ENCODE data around the gene KCNJ4.

Gene KCNJ4

GRCh38 chr22:38453066-38453672 lies 1.8 kb downstream of the KCNJ4 start:
- Histone ChIP-seq H2AFZ (ENCODE audit: low read length) (no peak overlapping the region), H3K9me2 (replicated peaks; ENCODE audit: low read depth, low read length) (no peaks in the 10 kb centered on the region), H3K36me3 (ENCODE audit: insufficient read depth, low read length) (no peaks in the 10 kb centered on the region), H3K4me1 (ENCODE audit: insufficient read depth, low read length, poor library complexity, severe bottlenecking) (no peaks in the 10 kb centered on the region), H3K4me3 (ENCODE audit: low read length, poor library complexity, severe bottlenecking) (no peak overlapping the region), H3K27me3 (ENCODE audit: insufficient read depth, low read length, poor library complexity, severe bottlenecking) (no peaks in the 10 kb centered on the region), H3F3A (ENCODE audit: low read depth) (no peaks in the 10 kb centered on the region), H3K79me2 (ENCODE audit: insufficient read depth, low read length) (no peaks in the 10 kb centered on the region), H3K9me3 (ENCODE audit: insufficient read depth, low read depth, low read length) (no peaks in the 10 kb centered on the region), H3K4me2 (ENCODE audit: low read depth, low read length, poor library complexity, severe bottlenecking) (no peak overlapping the region), H4K20me1 (ENCODE audit: insufficient read depth, low read length, poor library complexity, severe bottlenecking) (no peaks in the 10 kb centered on the region), H3K9ac (ENCODE audit: low read depth, low read length, poor library complexity, severe bottlenecking) (no peak overlapping the region)
- TF ChIP-seq CTCF (conservative IDR thresholded peaks at IDR 0.05; ENCODE audit: low read length) = no peak
- no peak for TF ChIP-seq EZH2phosphoT487 (IDR thresholded peaks at IDR 0.05; ENCODE audit: borderline replicate concordance)

- no peak overlapping the region for H3K4me3 ChIP-seq (ENCODE audit: low read length, poor library complexity, severe bottlenecking)
- no peaks in the 10 kb centered on the region for H3K79me2 ChIP-seq (ENCODE audit: insufficient read depth, low read length)
- no peaks in the 10 kb centered on the region for H3K9me3 ChIP-seq (ENCODE audit: insufficient read depth, low read depth, low read length)
- no peaks in the 10 kb centered on the region for H3K9me2 ChIP-seq (replicated peaks; ENCODE audit: low read depth, low read length)
- no peak overlapping the region for H2AFZ ChIP-seq (ENCODE audit: low read length)
- H4K20me1 ChIP-seq (ENCODE audit: insufficient read depth, low read length, poor library complexity, severe bottlenecking) = no peaks in the 10 kb centered on the region
- no peaks in the 10 kb centered on the region for H3K27me3 ChIP-seq (ENCODE audit: insufficient read depth, low read length, poor library complexity, severe bottlenecking)
- no peaks in the 10 kb centered on the region for H3K36me3 ChIP-seq (ENCODE audit: insufficient read depth, low read length)
- no peak overlapping the region for H3K9ac ChIP-seq (ENCODE audit: low read depth, low read length, poor library complexity, severe bottlenecking)
- no peak overlapping the region for H3K4me2 ChIP-seq (ENCODE audit: low read depth, low read length, poor library complexity, severe bottlenecking)
- no peaks in the 10 kb centered on the region for H3F3A ChIP-seq (ENCODE audit: low read depth)
- TF ChIP-seq CTCF (conservative IDR thresholded peaks at IDR 0.05; ENCODE audit: low read length) (no peak), EZH2phosphoT487 (IDR thresholded peaks at IDR 0.05; ENCODE audit: borderline replicate concordance) (no peak)
- H3K4me1 ChIP-seq (ENCODE audit: insufficient read depth, low read length, poor library complexity, severe bottlenecking) = no peaks in the 10 kb centered on the region
These were observed 2.5 kb downstream of the KCNJ4 start for GRCh38 chr22:38452373-38453065.

- Histone ChIP-seq H3K4me3 (ENCODE audit: low read length, poor library complexity, severe bottlenecking) (no peak overlapping the region), H3F3A (ENCODE audit: low read depth) (no peaks in the 10 kb centered on the region), H3K9me3 (ENCODE audit: insufficient read depth, low read depth, low read length) (no peaks in the 10 kb centered on the region), H3K4me1 (ENCODE audit: insufficient read depth, low read length, poor library complexity, severe bottlenecking) (no peaks in the 10 kb centered on the region), H3K9me2 (replicated peaks; ENCODE audit: low read depth, low read length) (no peaks in the 10 kb centered on the region), H3K79me2 (ENCODE audit: insufficient read depth, low read length) (no peaks in the 10 kb centered on the region), H2AFZ (ENCODE audit: low read length) (no peak overlapping the region), H4K20me1 (ENCODE audit: insufficient read depth, low read length, poor library complexity, severe bottlenecking) (no peaks in the 10 kb centered on the region), H3K4me2 (ENCODE audit: low read depth, low read length, poor library complexity, severe bottlenecking) (no peak overlapping the region), H3K36me3 (ENCODE audit: insufficient read depth, low read length) (no peaks in the 10 kb centered on the region), H3K9ac (ENCODE audit: low read depth, low read length, poor library complexity, severe bottlenecking) (no peak overlapping the region), H3K27me3 (ENCODE audit: insufficient read depth, low read length, poor library complexity, severe bottlenecking) (no peaks in the 10 kb centered on the region)
- TF ChIP-seq EZH2phosphoT487 (IDR thresholded peaks at IDR 0.05; ENCODE audit: borderline replicate concordance) (no peak), CTCF (conservative IDR thresholded peaks at IDR 0.05; ENCODE audit: low read length) (no peak)
These were observed 3.1 kb downstream of the KCNJ4 start for GRCh38 chr22:38451864-38452263.
